Testis (tissue), 2 donors: Measurements from ENCODE around the gene PRKN.

Experiments
- POLR2A ChIP-seq: fragments of 450-650 bp; IDR thresholded peaks from one replicate; pipeline ENCODE4 v1.6.1; 2017; ENCODE audit warnings: antibody characterized with exemption, mild to moderate bottlenecking, moderate library complexity
- TF ChIP-seq, protein P1 (sequence below), 3 experiments: fragments of 450-650 bp in 2 of 3; fragments of 200-600 bp in 1 of 3; sonication (generic) in 1 of 3; IDR thresholded peaks; one replicate each; pipeline ENCODE4 v1.5.1; 2016 to 2019; ENCODE audit warnings: antibody characterized with exemption in 3 of 3, mild to moderate bottlenecking in 2 of 3, moderate library complexity in 1 of 3

DNA sequence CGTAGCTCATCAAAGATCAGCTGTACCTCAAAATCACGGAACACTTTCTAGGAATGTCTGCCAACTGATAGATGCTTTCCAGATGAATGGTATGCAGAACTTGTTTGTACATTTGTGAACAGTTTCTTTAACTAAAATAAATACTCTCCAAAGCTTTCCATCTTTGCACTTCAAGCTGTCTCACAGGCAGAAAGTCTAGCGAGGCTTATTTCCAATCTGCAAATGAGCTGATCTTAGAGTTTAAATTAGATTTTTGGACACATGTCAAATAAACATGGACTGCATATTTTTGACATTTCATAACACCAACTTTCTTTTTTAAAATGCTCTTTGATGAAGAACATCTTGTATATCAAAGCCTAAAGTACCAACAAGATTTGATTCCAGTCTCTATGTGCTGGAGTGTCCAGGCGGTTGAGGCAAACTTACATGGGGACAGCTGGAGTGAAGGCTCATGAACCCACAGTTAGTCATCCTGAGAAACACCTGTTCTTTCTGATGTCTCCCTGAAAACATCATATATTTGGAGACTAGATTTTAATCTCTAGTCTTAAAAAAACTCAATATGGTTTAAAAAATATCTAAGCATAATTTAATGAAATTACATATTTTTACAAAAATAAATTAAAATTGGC is 1185.1 kb downstream of the PRKN start:
- TF ChIP-seq, protein P1, sequence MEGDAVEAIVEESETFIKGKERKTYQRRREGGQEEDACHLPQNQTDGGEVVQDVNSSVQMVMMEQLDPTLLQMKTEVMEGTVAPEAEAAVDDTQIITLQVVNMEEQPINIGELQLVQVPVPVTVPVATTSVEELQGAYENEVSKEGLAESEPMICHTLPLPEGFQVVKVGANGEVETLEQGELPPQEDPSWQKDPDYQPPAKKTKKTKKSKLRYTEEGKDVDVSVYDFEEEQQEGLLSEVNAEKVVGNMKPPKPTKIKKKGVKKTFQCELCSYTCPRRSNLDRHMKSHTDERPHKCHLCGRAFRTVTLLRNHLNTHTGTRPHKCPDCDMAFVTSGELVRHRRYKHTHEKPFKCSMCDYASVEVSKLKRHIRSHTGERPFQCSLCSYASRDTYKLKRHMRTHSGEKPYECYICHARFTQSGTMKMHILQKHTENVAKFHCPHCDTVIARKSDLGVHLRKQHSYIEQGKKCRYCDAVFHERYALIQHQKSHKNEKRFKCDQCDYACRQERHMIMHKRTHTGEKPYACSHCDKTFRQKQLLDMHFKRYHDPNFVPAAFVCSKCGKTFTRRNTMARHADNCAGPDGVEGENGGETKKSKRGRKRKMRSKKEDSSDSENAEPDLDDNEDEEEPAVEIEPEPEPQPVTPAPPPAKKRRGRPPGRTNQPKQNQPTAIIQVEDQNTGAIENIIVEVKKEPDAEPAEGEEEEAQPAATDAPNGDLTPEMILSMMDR (IDR thresholded peaks at IDR 0.05), result no peak
- TF ChIP-seq POLR2A, result no peak
